Smooth muscle cell of bladder (primary cell): Measurements from ENCODE around the gene MAPK8IP2. TPM values are rescaled to one million over a fixed set of nuclear protein-coding genes. Genes with fewer than 3 reads are reported as not detected.

Source experiments
- total RNA-seq: library from RNA; depleted of rRNA; stranded (reverse); fragments of >200 nt; gene quantifications from 2 replicates; pipeline ENCODE4 v1.2.3, GENCODE V29; 2014

The MAPK8IP2 gene
- total RNA-seq = 0.28 TPM in 2 replicates

DNA sequence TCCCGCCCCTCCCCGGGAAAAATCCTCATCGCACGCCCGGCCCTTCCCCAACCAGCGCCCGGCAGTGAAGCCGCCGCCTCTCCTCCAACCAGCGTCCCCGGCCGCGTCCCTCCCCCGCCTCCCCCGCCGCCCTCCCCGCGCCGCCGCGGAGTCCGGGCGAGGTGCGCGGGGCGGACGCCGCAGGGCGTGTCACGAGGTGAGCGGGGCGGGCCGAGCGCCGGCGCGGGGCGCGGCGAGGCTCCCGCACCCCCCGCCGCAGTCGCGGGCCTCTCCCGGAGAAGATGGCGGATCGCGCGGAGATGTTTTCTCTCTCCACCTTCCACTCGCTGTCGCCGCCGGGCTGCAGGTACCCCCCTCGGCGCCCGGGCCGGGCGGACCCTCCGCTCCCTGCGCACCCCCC is at the start of gene MAPK8IP2:
TSS of gene MAPK8IP2 (plus strand) at position 256 of the 400 bp plus-strand sequence. CDS start at position 282, 26 bp downstream.

GRCh38 chr22:50562523-50563412 is 37.8 kb upstream of the MAPK8IP2 start, which contains the start of gene SYCE3:
TSS of gene SYCE3 (minus strand) at chr22:50562919. CDS start at chr22:50556405, 6,514 bp downstream.

DNA sequence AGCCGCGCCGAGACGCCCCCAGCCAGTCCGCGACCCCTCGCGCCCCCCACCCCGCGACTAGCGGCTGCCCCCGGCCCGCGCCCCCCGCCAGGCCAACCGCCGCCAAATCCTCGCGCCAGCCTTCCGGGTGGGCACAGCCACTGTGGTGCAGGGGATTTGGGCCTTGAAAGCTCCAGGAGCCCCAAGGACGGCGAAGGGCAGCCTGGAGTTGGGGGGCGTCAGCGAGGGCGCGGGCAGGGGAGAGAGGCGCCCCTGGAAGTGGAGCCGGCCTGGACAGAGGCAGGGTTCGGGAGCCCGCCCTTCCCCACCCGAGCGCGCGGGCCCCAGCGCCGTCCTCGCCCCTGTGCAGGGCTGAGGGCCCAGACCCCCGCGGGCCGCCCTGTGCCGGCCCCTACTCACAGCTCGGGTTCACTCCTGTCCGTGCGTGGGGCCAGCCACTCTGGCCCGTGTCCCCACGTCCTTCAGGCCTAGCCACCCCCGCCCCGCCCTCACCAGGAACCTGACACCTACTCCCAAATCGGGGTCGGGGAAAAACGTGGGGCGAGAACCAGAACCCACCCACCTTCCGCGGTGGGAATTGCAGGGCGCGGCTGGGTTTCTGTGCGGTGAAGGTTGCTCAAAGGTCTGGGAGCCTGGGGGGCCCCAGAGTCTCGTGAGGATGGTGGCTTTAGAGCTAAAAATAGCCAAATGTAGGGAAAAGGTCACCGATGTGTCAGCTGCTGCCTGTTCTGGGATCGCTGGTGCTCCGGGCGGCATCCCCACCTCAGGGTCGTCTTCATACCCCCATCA is 22.4 kb upstream of the MAPK8IP2 start, which contains the start of gene CPT1B:
TSS of gene CPT1B (minus strand) at position 441 of the 789 bp plus-strand sequence. CDS start 512 bp downstream, outside the sequence.

DNA sequence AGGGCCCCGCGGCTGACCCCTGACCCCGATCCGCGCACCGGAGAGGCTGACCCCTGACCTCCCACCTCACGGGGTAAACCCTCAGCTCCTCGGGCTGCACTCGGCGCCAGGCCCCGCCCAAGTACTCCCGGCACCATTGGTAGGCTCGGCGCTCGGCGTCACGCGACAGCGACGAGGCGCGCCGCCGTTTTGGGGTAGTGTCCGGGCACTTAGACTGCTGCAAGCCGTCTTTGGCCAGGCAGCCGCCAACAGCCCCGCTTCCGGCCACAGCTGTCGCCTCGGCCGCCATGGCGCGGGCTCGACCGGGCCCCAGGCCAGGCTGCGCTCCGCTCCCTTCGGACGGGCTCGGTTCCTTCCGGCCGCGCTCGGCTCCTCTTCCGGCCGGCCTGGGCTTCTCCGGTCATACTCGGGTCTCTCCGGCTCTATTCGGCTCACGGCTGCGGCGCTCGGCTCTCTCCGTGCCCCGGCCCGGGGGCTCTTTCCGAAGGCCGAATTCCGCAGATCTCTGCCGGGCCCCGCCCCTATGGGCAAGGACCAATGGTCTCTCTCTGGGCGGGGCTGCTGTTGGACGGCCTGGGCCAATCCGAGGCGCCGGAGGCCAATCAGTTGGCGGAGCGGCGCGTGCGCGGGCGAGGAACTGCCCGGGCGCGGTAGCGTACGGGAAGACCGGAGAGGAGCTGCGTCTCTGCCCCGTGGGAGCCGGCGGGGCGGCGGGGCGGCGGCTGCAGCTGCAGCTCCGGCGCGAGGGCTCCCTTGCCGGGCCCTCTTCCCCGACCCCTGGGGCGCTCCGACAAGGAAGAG is 17.9 kb upstream of the MAPK8IP2 start, which contains the start of gene CHKB:
TSS of gene CHKB (minus strand) at position 357 of the 801 bp plus-strand sequence. CDS start at position 289, 68 bp downstream.

DNA sequence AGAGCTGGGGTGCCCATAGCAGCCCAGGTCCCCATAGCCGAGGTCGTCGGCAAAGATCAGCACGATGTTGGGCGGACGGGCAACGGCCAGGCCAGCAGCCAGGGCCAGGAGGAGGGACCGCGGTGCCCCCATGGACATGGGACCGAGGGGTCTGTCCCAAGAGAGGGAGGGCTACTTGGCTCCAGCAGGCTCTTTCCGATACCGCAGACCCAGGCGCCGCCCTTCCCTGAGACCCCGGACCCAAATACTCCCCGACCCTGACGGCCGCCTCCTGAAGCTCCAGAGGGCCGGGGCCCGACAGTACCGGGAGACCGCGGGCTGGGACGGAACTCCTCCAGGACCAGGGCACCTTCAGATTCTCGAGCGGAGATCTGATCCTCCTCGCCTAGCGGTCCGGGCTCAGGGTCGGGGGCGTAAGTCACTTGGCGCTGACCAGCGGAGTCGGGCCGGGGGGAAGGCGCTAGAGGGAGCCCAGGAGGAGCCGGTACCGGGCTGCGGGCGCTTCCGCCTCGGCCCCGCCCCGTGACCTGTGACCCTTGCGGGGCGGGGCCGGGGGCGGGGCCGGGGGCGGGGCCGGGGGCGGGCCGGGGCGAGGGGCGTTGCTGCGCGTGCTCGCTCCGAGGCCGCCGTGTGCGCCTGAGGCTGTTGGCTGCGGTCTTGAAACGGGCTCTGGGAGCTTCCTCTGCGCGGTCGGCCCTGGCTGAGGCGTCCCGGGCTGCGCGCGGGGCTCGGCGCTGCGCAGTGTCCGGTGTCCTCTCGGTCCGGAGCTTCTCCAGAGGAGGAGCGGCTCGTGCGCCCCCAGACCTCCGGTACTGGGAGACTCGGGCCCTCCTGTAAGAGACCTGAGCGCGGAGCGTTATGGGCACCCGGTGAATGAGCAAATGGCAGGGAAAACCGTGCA is 27.3 kb downstream of the MAPK8IP2 start, which contains the start of gene ARSA:
TSS of gene ARSA (minus strand) at position 511 of the 901 bp plus-strand sequence. CDS start at position 138, 373 bp downstream.

Other genes starting within 250 kb of the MAPK8IP2 start
- 54.6 and 79.1 TPM in 2 replicates for gene SBF1, start 125.8 kb upstream of the MAPK8IP2 start, total RNA-seq
- gene ADM2, start 119.2 kb upstream of the MAPK8IP2 start, total RNA-seq = 1.4 and 2.4 TPM in 2 replicates
- gene MIOX, start 113.9 kb upstream of the MAPK8IP2 start, total RNA-seq = not detected in 2 replicates
- 20.9 and 28.4 TPM in 2 replicates for gene LMF2, start 93.1 kb upstream of the MAPK8IP2 start, total RNA-seq
- 17.1 and 18.6 TPM in 2 replicates for gene NCAPH2, start 92.6 kb upstream of the MAPK8IP2 start, total RNA-seq
- gene SCO2, start 75.2 kb upstream of the MAPK8IP2 start, total RNA-seq = 0.57 and 1.6 TPM in 2 replicates
- gene TYMP, start 70.8 kb upstream of the MAPK8IP2 start, total RNA-seq = 15.7 and 26.9 TPM in 2 replicates
- 0.28 TPM in 2 replicates for gene KLHDC7B, start 54.9 kb upstream of the MAPK8IP2 start, total RNA-seq
- gene SYCE3, start 37.9 kb upstream of the MAPK8IP2 start, total RNA-seq = 0.37 and 0.85 TPM in 2 replicates
- 1.00 and 2.3 TPM in 2 replicates for gene CPT1B, start 22.4 kb upstream of the MAPK8IP2 start, total RNA-seq
- 16.6 and 19.3 TPM in 2 replicates for gene CHKB, start 17.9 kb upstream of the MAPK8IP2 start, total RNA-seq
- gene ARSA, start 27.4 kb downstream of the MAPK8IP2 start, total RNA-seq = 13.9 and 16.4 TPM in 2 replicates
- 0.57 and 0.74 TPM in 2 replicates for gene SHANK3, start 72.0 kb downstream of the MAPK8IP2 start, total RNA-seq
- not detected in 2 replicates for gene ACR, start 137.4 kb downstream of the MAPK8IP2 start, total RNA-seq
- 5.5 and 7.5 TPM in 2 replicates for gene RABL2B, start 182.8 kb downstream of the MAPK8IP2 start, total RNA-seq